Omental fat pad (tissue), 4 donors: Measurements from ENCODE around the gene DSEL. TPM values are rescaled to one million over a fixed set of nuclear protein-coding genes. Genes with fewer than 3 reads are reported as not detected.

Experiments used
- ATAC-seq: fragments of 150-250 bp; one replicate; pipeline ENCODE4 v1.9.1; 2016; ENCODE audit warnings: mild to moderate bottlenecking, moderate library complexity; ENCODE audit not compliant: low FRiP score
- DNase-seq: peaks from one replicate; pipeline ENCODE4 v3.0.0-alpha.2; 2019; ENCODE audit warnings: low spot score
- total RNA-seq, 4 donors: library from RNA; depleted of rRNA; stranded (reverse); fragments of >200 nt; gene quantifications; one replicate each; pipeline ENCODE4 v1.1.0, GENCODE V29; 2016
- TF ChIP-seq, protein P1 (sequence below), 3 donors: fragments of 450-650 bp; IDR thresholded peaks; one replicate each; pipeline ENCODE4 v1.5.1; 2016 to 2017; ENCODE audit warnings: antibody characterized with exemption in 3 of 3, mild to moderate bottlenecking in 3 of 3, moderate library complexity in 2 of 3

Gene DSEL
- total RNA-seq, 4 donors from 2014 or later: 13.1 to 28.7 (median 22.4) TPM

DNA sequence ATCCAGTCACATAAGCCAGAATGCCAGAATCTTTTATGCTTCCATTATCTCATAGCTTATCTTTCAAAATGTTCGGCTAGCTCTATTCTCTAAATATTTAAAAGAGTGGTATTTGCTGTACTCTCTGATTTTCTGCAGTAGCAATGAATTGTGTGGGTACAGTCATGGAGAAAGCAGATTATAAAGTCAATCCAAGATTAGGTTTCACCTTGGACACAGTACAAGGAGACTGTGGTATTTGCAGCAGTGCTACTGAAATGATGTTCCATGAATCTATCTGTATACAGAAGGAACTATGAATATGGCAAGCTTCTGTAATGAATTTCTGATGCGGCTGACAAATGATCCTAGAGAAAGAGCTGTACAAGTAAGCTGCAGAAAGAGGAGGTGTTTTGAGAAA lies 15.4 kb upstream of the DSEL start:
- TF ChIP-seq, protein P1, sequence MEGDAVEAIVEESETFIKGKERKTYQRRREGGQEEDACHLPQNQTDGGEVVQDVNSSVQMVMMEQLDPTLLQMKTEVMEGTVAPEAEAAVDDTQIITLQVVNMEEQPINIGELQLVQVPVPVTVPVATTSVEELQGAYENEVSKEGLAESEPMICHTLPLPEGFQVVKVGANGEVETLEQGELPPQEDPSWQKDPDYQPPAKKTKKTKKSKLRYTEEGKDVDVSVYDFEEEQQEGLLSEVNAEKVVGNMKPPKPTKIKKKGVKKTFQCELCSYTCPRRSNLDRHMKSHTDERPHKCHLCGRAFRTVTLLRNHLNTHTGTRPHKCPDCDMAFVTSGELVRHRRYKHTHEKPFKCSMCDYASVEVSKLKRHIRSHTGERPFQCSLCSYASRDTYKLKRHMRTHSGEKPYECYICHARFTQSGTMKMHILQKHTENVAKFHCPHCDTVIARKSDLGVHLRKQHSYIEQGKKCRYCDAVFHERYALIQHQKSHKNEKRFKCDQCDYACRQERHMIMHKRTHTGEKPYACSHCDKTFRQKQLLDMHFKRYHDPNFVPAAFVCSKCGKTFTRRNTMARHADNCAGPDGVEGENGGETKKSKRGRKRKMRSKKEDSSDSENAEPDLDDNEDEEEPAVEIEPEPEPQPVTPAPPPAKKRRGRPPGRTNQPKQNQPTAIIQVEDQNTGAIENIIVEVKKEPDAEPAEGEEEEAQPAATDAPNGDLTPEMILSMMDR (IDR thresholded peaks at IDR 0.05): no peak
- ATAC-seq: no peak
- no peak for DNase-seq

DNA sequence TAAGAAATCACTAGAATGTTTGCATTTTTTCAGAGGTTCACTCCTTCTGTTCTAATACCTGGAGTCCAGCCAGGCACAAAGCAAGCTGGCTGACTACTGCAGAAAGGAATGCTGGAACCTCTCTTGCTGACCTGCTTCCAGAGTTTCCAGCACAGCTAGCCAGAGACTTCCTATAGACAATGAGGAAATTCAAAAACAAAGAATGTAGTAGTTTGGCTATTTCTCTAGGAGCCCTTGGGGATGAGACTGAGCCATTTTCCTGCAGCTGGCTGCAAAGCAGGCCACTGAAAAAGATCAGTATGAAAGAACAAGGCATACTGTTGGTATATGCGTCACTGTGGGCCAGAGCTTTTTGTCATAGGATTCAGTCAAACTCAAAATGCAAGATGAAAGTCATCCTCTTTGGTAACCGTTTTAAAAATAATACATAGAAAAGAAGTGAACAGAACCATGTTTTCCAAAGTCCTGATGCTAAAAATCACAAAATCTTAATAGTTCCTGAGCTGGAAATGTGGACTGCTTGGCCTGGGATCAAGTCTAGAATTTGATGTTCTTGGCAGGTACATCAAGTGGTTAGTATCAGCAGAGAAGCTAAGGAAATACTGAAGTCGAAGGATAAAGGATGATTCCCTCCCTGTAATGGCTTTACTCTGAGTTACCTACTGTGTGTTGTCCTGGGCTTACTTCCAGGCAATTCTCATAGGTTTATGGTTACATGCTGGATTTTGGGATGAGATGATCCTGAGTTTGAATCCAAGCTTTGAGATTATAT lies 9.0 kb upstream of the DSEL start:
- DNase-seq: no peak
- TF ChIP-seq, protein P1 (IDR thresholded peaks at IDR 0.05): no peak

GRCh38 chr18:67520351-67520921 lies 3.9 kb upstream of the DSEL start:
- ATAC-seq: peak; percentile 23
- DNase-seq: no peak
- TF ChIP-seq, protein P1 (IDR thresholded peaks at IDR 0.05): no peak

More for the DNA sequence above, 9.0 kb upstream of the DSEL start:
- peak; percentile 91 for ATAC-seq

DNA sequence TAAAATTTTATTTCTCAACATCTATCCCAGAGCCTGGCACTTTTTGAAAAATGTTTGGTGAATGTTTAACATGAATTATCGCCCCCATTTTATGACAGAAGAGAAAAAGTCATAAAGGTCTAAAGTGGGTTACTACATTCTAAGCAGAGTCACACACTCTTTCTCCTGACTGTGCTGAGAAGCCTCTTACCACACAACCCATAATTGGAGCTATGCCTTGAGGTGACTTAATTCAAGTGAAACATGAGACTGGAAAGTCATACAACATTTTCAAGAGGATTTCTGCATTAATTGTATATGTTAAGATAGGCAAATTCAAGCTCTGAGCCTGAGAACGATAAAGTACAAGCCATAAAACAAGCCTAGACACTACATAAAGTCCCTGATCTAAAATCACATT lies 3.1 kb upstream of the DSEL start:
- ATAC-seq (no peak), DNase-seq (no peak)
- TF ChIP-seq, protein P1 (IDR thresholded peaks at IDR 0.05): no peak

DNA sequence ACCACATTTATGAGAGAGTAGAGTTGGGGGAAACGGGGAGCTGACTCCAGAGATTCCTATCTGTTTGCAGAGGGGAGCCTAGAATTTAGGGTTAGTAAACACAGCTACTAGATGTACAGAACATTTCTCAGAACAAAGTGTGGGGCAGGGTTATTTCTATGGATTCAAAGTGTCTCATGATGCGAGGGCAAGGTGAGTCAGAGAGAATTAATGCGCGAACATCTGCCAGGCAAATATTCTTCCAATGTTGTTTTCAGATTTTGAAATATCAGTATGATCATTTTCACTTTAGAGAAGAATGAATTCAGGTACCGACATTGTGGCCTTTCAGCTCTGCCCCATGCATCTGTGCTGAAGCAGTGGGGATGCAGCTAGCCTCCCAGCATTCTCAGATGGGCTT lies 2.0 kb upstream of the DSEL start:
- TF ChIP-seq, protein P1 (IDR thresholded peaks at IDR 0.05): no peak
- no peak for DNase-seq
- no peak for ATAC-seq

DNA sequence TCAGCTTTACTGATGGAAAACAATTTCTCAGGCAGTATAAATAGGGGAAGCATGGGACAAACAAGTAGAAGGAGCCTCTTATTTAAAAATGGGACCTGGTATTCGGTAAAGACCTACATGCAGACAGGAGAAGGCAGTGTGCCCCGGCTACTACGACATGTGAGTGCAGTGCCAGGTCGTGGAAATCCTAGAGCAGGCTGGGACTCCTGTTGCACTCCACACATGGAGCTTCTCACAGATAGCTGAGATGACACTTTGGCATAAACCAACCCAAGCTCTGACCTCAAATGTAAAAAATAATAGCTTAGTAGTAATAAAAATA lies 885 bp upstream of the DSEL start:
- TF ChIP-seq, protein P1 (IDR thresholded peaks at IDR 0.05): no peak
- no peak for ATAC-seq
- DNase-seq: no peak
